ENCODE results near the gene PTH2.
"Not testable (repeated sequence)": the region's sequence is repeated elsewhere in the genome, so short reads cannot be mapped to it uniquely, and the experiment has no call there.

The PTH2 gene

DNA sequence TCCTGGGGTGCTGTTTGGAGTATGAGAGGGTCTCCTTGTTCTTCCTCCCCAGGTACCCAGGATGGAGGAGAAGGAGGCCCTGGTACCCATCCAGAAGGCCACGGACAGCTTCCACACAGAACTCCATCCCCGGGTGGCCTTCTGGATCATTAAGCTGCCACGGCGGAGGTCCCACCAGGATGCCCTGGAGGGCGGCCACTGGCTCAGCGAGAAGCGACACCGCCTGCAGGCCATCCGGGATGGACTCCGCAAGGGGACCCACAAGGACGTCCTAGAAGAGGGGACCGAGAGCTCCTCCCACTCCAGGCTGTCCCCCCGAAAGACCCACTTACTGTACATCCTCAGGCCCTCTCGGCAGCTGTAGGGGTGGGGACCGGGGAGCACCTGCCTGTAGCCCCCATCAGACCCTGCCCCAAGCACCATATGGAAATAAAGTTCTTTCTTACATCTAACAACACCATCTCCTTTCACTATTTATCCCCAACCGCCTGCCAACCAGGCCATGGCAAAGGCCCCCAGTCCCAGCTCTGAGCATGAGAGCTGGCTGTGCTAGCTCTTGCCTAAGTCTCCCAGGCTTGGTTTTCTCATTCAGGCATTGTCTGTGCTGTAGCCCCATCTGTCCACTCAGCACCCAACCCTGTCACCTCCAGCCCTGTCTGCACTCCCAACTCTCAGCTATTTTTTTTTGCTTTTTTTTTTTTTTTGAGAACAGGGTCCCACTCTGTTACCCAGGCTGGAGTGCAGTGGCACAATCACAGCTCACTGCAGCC, 48.4 kb downstream of the PTH2 start:
- DNase-seq = no peak

DNA sequence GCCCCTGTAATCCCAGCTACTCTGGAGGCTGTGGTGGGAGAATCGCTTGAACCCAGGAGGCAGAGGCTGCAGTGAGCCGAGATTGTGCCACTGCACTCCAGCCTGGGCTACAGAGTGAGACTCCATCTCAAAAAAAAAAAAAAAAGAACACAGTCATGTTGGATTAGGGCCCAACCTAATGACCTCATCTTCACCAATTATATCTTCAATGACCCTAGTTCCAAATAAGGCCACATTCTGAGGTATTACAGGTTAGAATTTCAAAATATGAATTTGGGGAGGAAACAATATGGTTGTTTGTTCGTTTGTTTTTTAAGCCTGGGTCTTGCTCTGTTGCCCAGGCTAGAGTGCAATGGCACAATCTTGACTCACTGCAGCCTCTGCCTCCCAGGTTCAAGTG, 50.1 kb downstream of the PTH2 start:
- not testable (repeated sequence) for DNase-seq
